Endothelial cell of umbilical vein (primary cell): ENCODE measurements around the gene CWC25. TPM values are rescaled to one million over a fixed set of nuclear protein-coding genes. Genes with fewer than 3 reads are reported as not detected.

Experiments used
- BruUV-seq: library from RNA; stranded (reverse); fragments of 400-500 nt; replicated peaks from 2 replicates; lab custom pipeline; 2021; lab: Mats Ljungman, UMichigan
- CTCF ChIA-PET: fragments of 300-600, 350-600 bp; sonication (Branson Sonifier 250); formaldehyde crosslinking; loops from one replicate; lab custom pipeline; 2021; ENCODE audit warnings: antibody characterized with exemption, inconsistent platforms; lab: Charles Lee
- POLR2A ChIA-PET: fragments of 300-600, 350-600 bp; sonication (Branson Sonifier 250); formaldehyde crosslinking; loops from one replicate; lab custom pipeline; 2021; ENCODE audit warnings: antibody characterized with exemption, inconsistent platforms; lab: Charles Lee
- DNase-seq: peaks from one replicate; pipeline ENCODE4 v3.0.0-alpha.2; 2011; ENCODE audit warnings: low read depth, low spot score
- FAIRE-seq: peaks from 2 replicates; lab custom pipeline; 2011; peaks lifted over from hg19 to GRCh38; lab: Jason Lieb, UNC
- H2AFZ ChIP-seq: 2 replicates; pipeline ENCODE4 v1.6.0; 2012; ENCODE audit warnings: low read depth, low read length, control low read depth, inconsistent platforms
- H3K27ac ChIP-seq: 2 replicates; pipeline ENCODE4 v1.5.1; 2011; ENCODE audit warnings: low read depth, mild to moderate bottlenecking, control low read depth, low read length, moderate library complexity; ENCODE audit not compliant: insufficient read depth
- H3K27me3 ChIP-seq, 2 experiments: 2 replicates each; pipeline versions ENCODE4 v1.6.0 to v1.6.1; 2011; ENCODE audit warnings: low read length in 2 of 2, mixed read lengths in 1 of 2; ENCODE audit not compliant: control insufficient read depth in 2 of 2, insufficient read depth in 2 of 2
- H3K36me3 ChIP-seq, 2 experiments: 2 replicates in 1 of 2; 3 replicates in 1 of 2; pipeline ENCODE4 v1.5.1; 2011; ENCODE audit warnings: low read length in 2 of 2, mild to moderate bottlenecking in 1 of 2, moderate library complexity in 1 of 2; ENCODE audit not compliant: control insufficient read depth in 2 of 2, insufficient read depth in 2 of 2; ENCODE audit errors: extremely low read depth in 1 of 2
- H3K4me1 ChIP-seq: 3 replicates; pipeline ENCODE4 v1.5.1; 2011; ENCODE audit warnings: mild to moderate bottlenecking, low read length; ENCODE audit not compliant: control insufficient read depth, insufficient read depth; ENCODE audit errors: extremely low read depth
- H3K4me2 ChIP-seq: 2 replicates; pipeline ENCODE4 v1.6.1; 2011; ENCODE audit warnings: low read length, control low read depth, mixed read lengths; ENCODE audit not compliant: insufficient read depth
- H3K4me3 ChIP-seq, 3 experiments: fragments of 200-600 bp in 1 of 3; sonication (generic), shearing (Covaris generic) in 1 of 3; replicated peaks in 1 of 3; 2 replicates each; pipeline ENCODE4 v1.5.1; 2011 to 2016; ENCODE audit warnings: control low read depth in 3 of 3, low read length in 3 of 3, mild to moderate bottlenecking in 2 of 3, inconsistent platforms in 1 of 3, low read depth in 1 of 3, moderate library complexity in 1 of 3; ENCODE audit not compliant: insufficient read depth in 1 of 3
- H3K79me2 ChIP-seq: 2 replicates; pipeline ENCODE4 v1.6.0; 2012; ENCODE audit warnings: low read length, inconsistent platforms; ENCODE audit not compliant: control insufficient read depth, insufficient read depth
- H3K9ac ChIP-seq: replicated peaks from 2 replicates; pipeline ENCODE3; 2011; ENCODE audit warnings: low read length, control low read depth; ENCODE audit not compliant: insufficient read depth; ENCODE audit errors: extremely low read depth
- H3K9me1 ChIP-seq: replicated peaks from 3 replicates; pipeline ENCODE4 v1.6.0; 2011; ENCODE audit warnings: mild to moderate bottlenecking, low read length; ENCODE audit not compliant: control insufficient read depth, insufficient read depth; ENCODE audit errors: extremely low read depth
- H3K9me3 ChIP-seq: replicated peaks from 2 replicates; pipeline ENCODE4 v1.5.1; 2012; ENCODE audit warnings: low read length, inconsistent platforms; ENCODE audit not compliant: control insufficient read depth, insufficient read depth
- H4K20me1 ChIP-seq: replicated peaks from 2 replicates; pipeline ENCODE3; 2011; ENCODE audit warnings: mild to moderate bottlenecking, low read length; ENCODE audit not compliant: control insufficient read depth, insufficient read depth; ENCODE audit errors: extremely low read depth
- CTCF ChIP-seq, 2 donors: IDR thresholded peaks; 1 replicate in 1 of 2; 2 replicates in 1 of 2; pipeline ENCODE4 v1.5.1; 2011; ENCODE audit warnings: low read length in 2 of 2, mild to moderate bottlenecking in 2 of 2, moderate library complexity in 2 of 2, control low read depth in 1 of 2, inconsistent platforms in 1 of 2, low read depth in 1 of 2; ENCODE audit not compliant: insufficient read depth in 1 of 2; ENCODE audit errors: extremely low read depth in 1 of 2
- EZH2 ChIP-seq: IDR thresholded peaks from 2 replicates; pipeline ENCODE4 v1.6.1; 2012; ENCODE audit warnings: borderline replicate concordance, low read depth, mild to moderate bottlenecking, moderate library complexity, low read length, inconsistent platforms; ENCODE audit not compliant: severe bottlenecking
- FOS ChIP-seq: IDR thresholded peaks from 2 replicates; pipeline ENCODE4 v1.6.1; 2011; ENCODE audit warnings: mild to moderate bottlenecking, low read length, moderate library complexity, borderline replicate concordance; ENCODE audit not compliant: insufficient read depth
- GATA2 ChIP-seq: IDR thresholded peaks from 2 replicates; pipeline ENCODE4 v1.7.0; 2011; ENCODE audit warnings: low read depth, mild to moderate bottlenecking, moderate library complexity, mixed read lengths, low read length; ENCODE audit not compliant: insufficient read length, insufficient read depth
- JUN ChIP-seq: IDR thresholded peaks from 2 replicates; pipeline ENCODE4 v1.6.1; 2011; ENCODE audit warnings: borderline replicate concordance, low read depth; ENCODE audit not compliant: insufficient read length, insufficient read depth
- MAX ChIP-seq: IDR thresholded peaks from 2 replicates; pipeline ENCODE4 v1.6.1; 2011; ENCODE audit not compliant: insufficient read depth, insufficient read length
- MYC ChIP-seq: IDR thresholded peaks from one replicate; pipeline ENCODE4 v1.6.1; 2011; ENCODE audit warnings: mild to moderate bottlenecking, low read depth, low read length
- POLR2A ChIP-seq: IDR thresholded peaks from 2 replicates; pipeline ENCODE4 v1.6.1; 2012; ENCODE audit warnings: low read depth, mild to moderate bottlenecking, control low read depth, low read length
- POLR2AphosphoS5 ChIP-seq: IDR thresholded peaks from 2 replicates; pipeline ENCODE4 v1.6.1; 2012; ENCODE audit warnings: low read depth, mild to moderate bottlenecking, control low read depth, low read length, moderate library complexity; ENCODE audit not compliant: insufficient read depth
- dilution Hi-C: fragments of 300-500 bp; cut with MboI; formaldehyde crosslinking; loops from one replicate; pipeline ENCODE4 v1.15.0; 2019; ENCODE audit warnings: low sequenced_read_pairs; ENCODE audit not compliant: extremely low pct_ligation_motif_present
- intact Hi-C: fragments of 100-400 bp; cut with micrococcal nuclease; formaldehyde crosslinking; loops from one replicate; pipeline ENCODE4 v1.10.0; 2022
- polyA plus RNA-seq, 4 experiments: library from polyadenylated mRNA; depleted of rRNA in 3 of 4; stranded (reverse) in 3 of 4; unstranded in 1 of 4; fragments of >200 nt; gene quantifications; 2 replicates each; pipeline versions ENCODE4 v1.2.1 to v1.2.3, GENCODE V29; 2011 to 2012; ENCODE audit warnings: missing spikeins in 1 of 4
- total RNA-seq: library from RNA; stranded (reverse); gene quantifications from 2 replicates; pipeline ENCODE4 v1.2.3, GENCODE V29; 2021

The CWC25 gene
- total and polyA plus RNA-seq, 2 donors (not counting 3 experiments of a cell fraction or from before 2014, with no cell fraction given), result 13.8 to 20.0 TPM

GRCh38 chr17:38796451-38797157 is 28.5 kb downstream of the CWC25 start:
- intact Hi-C loops (no loop called here), dilution Hi-C loops (no loop called here)
- TF ChIP-seq CTCF (IDR thresholded peaks at IDR 0.05; ENCODE audit: extremely low read depth in 1 of 2, insufficient read depth in 1 of 2, low read depth in 1 of 2, low read length in 2 of 2) (no peak), JUN (no peak), EZH2 (no peak), MYC (no peak), FOS (no peak), MAX (no peak), GATA2 (no peak), POLR2AphosphoS5 (no peak), POLR2A (no peak)
- no peak overlapping the region for H3K4me3 ChIP-seq
- H3K79me2 ChIP-seq, result peaks cover 55% of the 10 kb centered on the region
- H3K4me1 ChIP-seq, result peaks cover 17% of the 10 kb centered on the region
- H3K9me1 ChIP-seq, result no peaks in the 10 kb centered on the region
- no peaks in the 10 kb centered on the region for H3K27me3 ChIP-seq
- H4K20me1 ChIP-seq, result no peaks in the 10 kb centered on the region
- H3K4me2 ChIP-seq, result peak overlapping the region; percentile 88
- no peak overlapping the region for H3K9ac ChIP-seq
- no peaks in the 10 kb centered on the region for H3K9me3 ChIP-seq
- H2AFZ ChIP-seq, result no peak overlapping the region
- H3K27ac ChIP-seq, result no peak overlapping the region
- ChIA-PET CTCF (no interaction called here), POLR2A (no interaction called here)
- BruUV-seq, result no TSS peak
- H3K36me3 ChIP-seq, result peaks cover under 1 to 8% of the 10 kb centered on the region in 2 experiments
- DNase-seq (no peak), FAIRE-seq (no peak)
